H9 (cell line): ENCODE measurements around the gene ICAM2. TPM values are rescaled to one million over a fixed set of nuclear protein-coding genes. Genes with fewer than 3 reads are reported as not detected.

Source experiments
- DNase-seq: peaks from one replicate; pipeline ENCODE4 v3.0.0-alpha.2; 2017
- H2AFZ ChIP-seq: one replicate; pipeline ENCODE4 v1.6.1; 2013; ENCODE audit warnings: mild to moderate bottlenecking, low read length, control low read depth, moderate library complexity
- H2AK5ac ChIP-seq: 2 replicates; pipeline ENCODE4 v1.6.1; 2013; ENCODE audit warnings: low read length, control low read depth, mixed read lengths; ENCODE audit not compliant: insufficient read length
- H2BK120ac ChIP-seq: one replicate; pipeline ENCODE4 v1.6.1; 2013; ENCODE audit warnings: low read depth, mild to moderate bottlenecking, low read length, control low read depth, inconsistent platforms; ENCODE audit not compliant: poor library complexity, severe bottlenecking
- H2BK12ac ChIP-seq: 2 replicates; pipeline ENCODE4 v1.6.1; 2013; ENCODE audit warnings: low read length, control low read depth, mixed read lengths, low read depth; ENCODE audit not compliant: insufficient read length
- H2BK15ac ChIP-seq: 2 replicates; pipeline ENCODE4 v1.6.1; 2013; ENCODE audit warnings: low read depth, low read length, control low read depth
- H2BK20ac ChIP-seq: one replicate; pipeline ENCODE4 v1.6.1; 2013; ENCODE audit warnings: low read depth, mild to moderate bottlenecking, low read length, control low read depth, inconsistent platforms; ENCODE audit not compliant: poor library complexity, severe bottlenecking
- H2BK5ac ChIP-seq: 2 replicates; pipeline ENCODE4 v1.6.1; 2013; ENCODE audit warnings: low read length, control low read depth, mixed read lengths; ENCODE audit not compliant: insufficient read length
- H3K14ac ChIP-seq: 2 replicates; pipeline ENCODE4 v1.6.1; 2013; ENCODE audit warnings: low read length, control low read depth; ENCODE audit not compliant: insufficient read depth
- H3K18ac ChIP-seq: 2 replicates; pipeline ENCODE4 v1.6.1; 2013; ENCODE audit warnings: low read depth, mild to moderate bottlenecking, mixed read lengths, low read length, control low read depth; ENCODE audit not compliant: insufficient read length
- H3K23ac ChIP-seq: 2 replicates; pipeline ENCODE4 v1.6.1; 2013; ENCODE audit warnings: low read length, control low read depth, mixed read lengths, low read depth; ENCODE audit not compliant: insufficient read length
- H3K23me2 ChIP-seq: 2 replicates; pipeline ENCODE4 v1.6.1; 2013; ENCODE audit warnings: low read depth, mild to moderate bottlenecking, mixed read lengths, low read length, control low read depth; ENCODE audit not compliant: insufficient read length, poor library complexity, severe bottlenecking
- H3K27ac ChIP-seq: 2 replicates; pipeline ENCODE4 v1.5.1; 2013; ENCODE audit warnings: low read length, control low read depth, mixed read lengths, low read depth; ENCODE audit not compliant: insufficient read length
- H3K27me3 ChIP-seq: 2 replicates; pipeline ENCODE4 v1.6.1; 2013; ENCODE audit warnings: low read length, control low read depth, inconsistent platforms; ENCODE audit not compliant: insufficient read depth
- H3K4ac ChIP-seq: 2 replicates; pipeline ENCODE4 v1.6.1; 2013; ENCODE audit warnings: low read depth, mild to moderate bottlenecking, control low read depth, inconsistent platforms, low read length, moderate library complexity
- H3K4me1 ChIP-seq: 2 replicates; pipeline ENCODE4 v1.6.1; 2013; ENCODE audit warnings: low read length, control low read depth, inconsistent platforms; ENCODE audit not compliant: insufficient read depth
- H3K4me2 ChIP-seq: 2 replicates; pipeline ENCODE4 v1.6.1; 2013; ENCODE audit warnings: low read length, control low read depth, mixed read lengths; ENCODE audit not compliant: insufficient read length, insufficient read depth
- H3K56ac ChIP-seq: 2 replicates; pipeline ENCODE4 v1.6.1; 2013; ENCODE audit warnings: low read depth, mild to moderate bottlenecking, mixed read lengths, low read length, control low read depth; ENCODE audit not compliant: insufficient read length
- H3K79me1 ChIP-seq: 2 replicates; pipeline ENCODE4 v1.6.1; 2013; ENCODE audit warnings: low read depth, mild to moderate bottlenecking, moderate library complexity, low read length, control low read depth, inconsistent platforms; ENCODE audit not compliant: insufficient read depth, poor library complexity, severe bottlenecking
- H3K79me2 ChIP-seq: 2 replicates; pipeline ENCODE4 v1.6.1; 2013; ENCODE audit warnings: low read length, control low read depth, inconsistent platforms; ENCODE audit not compliant: insufficient read depth
- H3K9ac ChIP-seq: 2 replicates; pipeline ENCODE4 v1.6.1; 2013; ENCODE audit warnings: low read length, control low read depth, mixed read lengths; ENCODE audit not compliant: insufficient read length; ENCODE audit errors: extremely low read depth
- H3K9me3 ChIP-seq: one replicate; pipeline ENCODE4 v1.6.1; 2013; ENCODE audit warnings: low read depth, low read length, inconsistent platforms; ENCODE audit not compliant: control insufficient read depth
- H3T11ph ChIP-seq: one replicate; pipeline ENCODE4 v1.6.1; 2013; ENCODE audit warnings: mild to moderate bottlenecking, low read length, control low read depth, inconsistent platforms
- H4K20me1 ChIP-seq: one replicate; pipeline ENCODE4 v1.6.1; 2013; ENCODE audit not compliant: control insufficient read depth, insufficient read length, insufficient read depth
- H4K5ac ChIP-seq: 2 replicates; pipeline ENCODE4 v1.6.1; 2013; ENCODE audit warnings: low read depth, mild to moderate bottlenecking, mixed read lengths, low read length, control low read depth; ENCODE audit not compliant: insufficient read length
- H4K8ac ChIP-seq: replicated peaks from 2 replicates; pipeline ENCODE4 v1.6.1; 2013; ENCODE audit warnings: low read length, control low read depth, mixed read lengths, low read depth; ENCODE audit not compliant: insufficient read length
- H4K91ac ChIP-seq: 2 replicates; pipeline ENCODE4 v1.6.1; 2013; ENCODE audit warnings: low read depth, mild to moderate bottlenecking, moderate library complexity, mixed read lengths, low read length, control low read depth; ENCODE audit not compliant: insufficient read length
- H3K27ac Mint-ChIP-seq, 3 experiments: 2 replicates in 2 of 3; 3 replicates in 1 of 3; pipeline ENCODE4 v1.8.0; 2020 to 2021; ENCODE audit warnings: mixed read lengths in 3 of 3, mild to moderate bottlenecking in 1 of 3, moderate library complexity in 1 of 3
- H3K27me3 Mint-ChIP-seq: 2 replicates; pipeline ENCODE4 v1.8.0; 2021; ENCODE audit warnings: low read depth, mild to moderate bottlenecking, moderate library complexity, mixed read lengths
- H3K36me3 Mint-ChIP-seq, 3 experiments: 2 replicates in 2 of 3; 3 replicates in 1 of 3; pipeline ENCODE4 v1.8.0; 2020 to 2021; ENCODE audit warnings: low read depth in 3 of 3, mixed read lengths in 3 of 3; ENCODE audit not compliant: insufficient read depth in 1 of 3
- H3K4me1 Mint-ChIP-seq, 2 experiments: 2 replicates each; pipeline ENCODE4 v1.8.0; 2020; ENCODE audit warnings: mixed read lengths in 2 of 2
- H3K4me3 Mint-ChIP-seq, 2 experiments: 2 replicates in 1 of 2; 3 replicates in 1 of 2; pipeline ENCODE4 v1.8.0; 2020 to 2021; ENCODE audit warnings: mild to moderate bottlenecking in 2 of 2, mixed read lengths in 2 of 2, moderate library complexity in 1 of 2
- H3K9me3 Mint-ChIP-seq, 2 experiments: 2 replicates in 1 of 2; 3 replicates in 1 of 2; pipeline ENCODE4 v1.8.0; 2020; ENCODE audit warnings: mild to moderate bottlenecking in 2 of 2, mixed read lengths in 2 of 2, moderate library complexity in 1 of 2
- WGBS: extraction: QIAGEN DNeasy Blood & Tissue Kit; methylation state at CpG from one replicate; pipeline ENCODE4 v1.1.7; 2013; ENCODE audit warnings: missing lambda C conversion rate, low lambda C conversion rate, mixed read lengths; ENCODE audit not compliant: insufficient read length; ENCODE audit errors: extremely low coverage; 5-methylcytosine and 5-hydroxymethylcytosine counted together
- total RNA-seq: library from RNA; stranded (reverse); gene quantifications from 2 replicates; pipeline ENCODE4 v1.2.1, GENCODE V29; 2021
- TF ChIP-seq, protein P1 (sequence below): fragments of 200-600 bp; sonication (generic); conservative IDR thresholded peaks from 3 replicates; pipeline ENCODE4 v1.8.0; 2021; ENCODE audit warnings: antibody characterized with exemption, mild to moderate bottlenecking

ICAM2 gene
- total RNA-seq, 1 experiment from 2014 or later, result 0.28 TPM

DNA sequence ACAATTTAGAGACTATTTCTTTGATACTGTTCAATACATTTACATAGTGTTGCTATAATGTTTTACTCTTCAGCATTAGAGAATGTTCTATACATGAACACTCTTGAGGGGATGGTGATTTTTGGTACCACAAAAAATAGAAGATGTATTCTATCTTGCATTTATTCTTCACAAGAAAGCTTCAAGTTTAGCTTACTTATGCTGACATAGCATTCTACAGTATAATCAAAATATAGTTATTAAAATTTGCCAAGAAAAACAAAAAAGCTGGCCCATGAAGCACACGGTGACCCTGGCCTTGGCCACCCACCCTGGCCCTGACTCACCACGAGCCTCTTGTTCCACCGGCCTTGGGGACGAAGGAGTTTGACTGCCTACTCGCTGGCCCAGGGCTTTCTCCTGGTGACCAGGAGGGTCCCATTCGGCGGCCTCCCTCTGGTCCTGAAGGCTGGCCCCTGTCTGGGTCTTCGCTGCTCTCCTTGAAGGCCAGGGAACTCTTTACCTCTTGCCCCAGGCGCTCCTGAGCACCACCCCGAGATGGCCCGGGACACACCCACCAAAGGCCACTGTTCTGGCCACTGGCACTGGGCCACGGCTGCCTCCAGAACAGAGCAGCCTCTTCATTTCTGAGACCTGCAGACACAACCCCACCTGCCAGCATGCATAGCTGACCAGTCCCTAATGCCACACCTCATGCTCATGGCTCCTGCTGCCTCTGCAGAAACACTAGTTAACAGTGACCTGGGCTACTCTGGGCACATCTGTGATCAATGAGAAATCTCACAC is 22.5 kb upstream of the ICAM2 start:
- Histone ChIP-seq H4K5ac (no peak overlapping the region), H3K27me3 (no peaks in the 10 kb centered on the region), H2BK12ac (no peak overlapping the region), H3K14ac (no peak overlapping the region), H2AK5ac (no peak overlapping the region), H3K18ac (no peak overlapping the region), H3K9me3 (no peaks in the 10 kb centered on the region), H2AFZ (no peak overlapping the region), H4K8ac (no peak overlapping the region), H2BK120ac (no peak overlapping the region), H2BK20ac (no peak overlapping the region), H3K4me1 (no peaks in the 10 kb centered on the region), H3K23me2 (no peaks in the 10 kb centered on the region), H3K79me2 (no peaks in the 10 kb centered on the region), H4K91ac (no peak overlapping the region), H3K4ac (no peak overlapping the region), H3K27ac (no peak overlapping the region), H3K9ac (no peak overlapping the region), H3T11ph (no peak overlapping the region), H3K56ac (no peak overlapping the region), H4K20me1 (no peaks in the 10 kb centered on the region), H3K23ac (no peak overlapping the region), H2BK15ac (no peak overlapping the region), H3K79me1 (no peaks in the 10 kb centered on the region), H2BK5ac (no peak overlapping the region), H3K4me2 (no peak overlapping the region)
- H3K9me3 Mint-ChIP-seq, result no peaks in the 10 kb centered on the region
- no peak overlapping the region for H3K4me3 Mint-ChIP-seq
- H3K27me3 Mint-ChIP-seq, result no peaks in the 10 kb centered on the region
- no peak overlapping the region for H3K27ac Mint-ChIP-seq
- TF ChIP-seq, protein P1, sequence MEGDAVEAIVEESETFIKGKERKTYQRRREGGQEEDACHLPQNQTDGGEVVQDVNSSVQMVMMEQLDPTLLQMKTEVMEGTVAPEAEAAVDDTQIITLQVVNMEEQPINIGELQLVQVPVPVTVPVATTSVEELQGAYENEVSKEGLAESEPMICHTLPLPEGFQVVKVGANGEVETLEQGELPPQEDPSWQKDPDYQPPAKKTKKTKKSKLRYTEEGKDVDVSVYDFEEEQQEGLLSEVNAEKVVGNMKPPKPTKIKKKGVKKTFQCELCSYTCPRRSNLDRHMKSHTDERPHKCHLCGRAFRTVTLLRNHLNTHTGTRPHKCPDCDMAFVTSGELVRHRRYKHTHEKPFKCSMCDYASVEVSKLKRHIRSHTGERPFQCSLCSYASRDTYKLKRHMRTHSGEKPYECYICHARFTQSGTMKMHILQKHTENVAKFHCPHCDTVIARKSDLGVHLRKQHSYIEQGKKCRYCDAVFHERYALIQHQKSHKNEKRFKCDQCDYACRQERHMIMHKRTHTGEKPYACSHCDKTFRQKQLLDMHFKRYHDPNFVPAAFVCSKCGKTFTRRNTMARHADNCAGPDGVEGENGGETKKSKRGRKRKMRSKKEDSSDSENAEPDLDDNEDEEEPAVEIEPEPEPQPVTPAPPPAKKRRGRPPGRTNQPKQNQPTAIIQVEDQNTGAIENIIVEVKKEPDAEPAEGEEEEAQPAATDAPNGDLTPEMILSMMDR, result no peak
- WGBS, result no CpG with 5 or more reads among the region's 12 CpGs
- H3K36me3 Mint-ChIP-seq, result peaks cover 0 to 12% (median 1%) of the 10 kb centered on the region in 3 experiments; a peak in 2 of 7 replicates
- no peaks in the 10 kb centered on the region for H3K4me1 Mint-ChIP-seq
- DNase-seq, result no peak
